GM19324 (cell line): ENCODE data around the gene SUN5.
"Not testable (repeated sequence)": the region's sequence is repeated elsewhere in the genome, so short reads cannot be mapped to it uniquely, and the experiment has no call there.

Experiments
- ATAC-seq: cut with Tn5 transposase; IDR thresholded peaks from one replicate; pipeline ENCODE4 v1.9.1; 2021; ENCODE audit warnings: mild to moderate bottlenecking, moderate library complexity; ENCODE audit not compliant: unreplicated experiment, low FRiP score

SUN5 gene

DNA sequence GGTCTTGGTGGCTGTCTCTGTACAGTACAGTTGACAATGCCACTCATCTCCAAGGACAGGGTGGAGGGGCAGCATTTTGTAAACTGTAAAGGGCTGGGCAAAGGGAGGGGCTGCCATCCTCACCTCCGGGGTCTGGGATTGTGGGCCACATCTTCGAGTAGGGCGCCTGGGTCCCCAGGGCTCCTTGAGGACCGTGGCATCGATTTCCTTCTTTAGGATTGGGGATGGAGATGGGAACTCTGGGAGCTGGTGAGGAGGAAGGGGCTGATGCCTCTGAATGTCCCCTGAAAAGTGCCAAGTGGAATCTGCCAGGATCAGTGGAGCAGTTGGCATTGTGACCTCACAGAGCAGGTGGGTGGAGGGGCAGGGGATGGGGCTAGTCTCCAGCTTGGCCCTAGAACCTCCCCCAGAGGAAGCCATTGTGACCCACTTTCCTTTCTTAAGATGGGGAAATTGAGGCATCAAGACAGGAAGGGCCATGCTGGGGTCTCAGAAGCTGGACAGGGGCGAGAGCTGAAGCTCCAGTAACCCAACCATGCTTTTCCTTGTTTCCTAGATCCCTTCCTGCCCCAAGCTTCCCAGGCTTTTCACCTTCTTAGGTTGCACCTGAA lies at the start of gene SUN5:
Gene SUN5, minus strand, starts transcription at position 293 of the 611 bp plus-strand sequence. Its CDS starts 93 bp downstream, at position 200.
- no peak for ATAC-seq

DNA sequence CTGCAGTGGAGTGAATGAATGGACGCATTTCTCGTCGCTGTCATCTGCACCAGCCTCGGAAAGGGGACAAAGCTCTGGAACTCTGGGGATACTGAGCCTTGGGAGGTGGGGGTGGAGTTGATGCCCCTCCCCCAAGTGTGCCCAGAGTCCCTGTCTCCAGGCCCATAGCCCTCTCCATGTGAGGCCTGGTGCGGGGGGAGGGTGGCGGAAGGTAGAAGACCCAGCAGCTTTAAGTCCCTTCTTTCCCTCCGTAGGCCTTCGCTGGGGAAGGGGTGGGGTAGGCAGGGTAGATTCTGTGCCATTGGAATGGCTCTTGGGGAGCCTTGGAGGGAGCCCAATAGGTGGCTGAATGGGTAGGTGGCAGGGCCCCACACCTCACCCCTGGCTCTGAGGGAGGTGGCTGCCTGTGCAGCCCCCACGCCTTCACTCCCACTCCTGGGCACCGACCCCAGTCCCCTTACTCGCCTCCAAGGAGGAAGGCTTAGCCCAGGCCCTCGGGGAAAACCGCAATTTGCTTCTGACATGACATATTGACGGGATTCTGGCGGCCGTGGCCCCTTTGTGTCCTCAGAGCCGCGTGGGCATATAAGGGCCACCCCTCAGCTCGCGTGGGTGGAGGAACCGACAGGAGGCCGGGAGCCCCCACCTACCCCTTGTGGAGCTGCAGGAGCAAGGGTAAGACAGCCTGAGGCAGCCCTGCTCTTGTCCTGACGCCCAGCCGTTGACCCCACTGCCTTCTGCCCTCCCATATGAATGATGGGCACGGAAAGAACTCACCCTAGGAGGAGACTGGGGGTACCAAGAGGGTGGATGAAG lies 49.3 kb upstream of the SUN5 start, which contains the start of gene BPIFB3:
Gene BPIFB3, plus strand, starts transcription at position 613 of the 816 bp plus-strand sequence. CDS start 1,533 bp downstream, outside the sequence.
- no peak for ATAC-seq

DNA sequence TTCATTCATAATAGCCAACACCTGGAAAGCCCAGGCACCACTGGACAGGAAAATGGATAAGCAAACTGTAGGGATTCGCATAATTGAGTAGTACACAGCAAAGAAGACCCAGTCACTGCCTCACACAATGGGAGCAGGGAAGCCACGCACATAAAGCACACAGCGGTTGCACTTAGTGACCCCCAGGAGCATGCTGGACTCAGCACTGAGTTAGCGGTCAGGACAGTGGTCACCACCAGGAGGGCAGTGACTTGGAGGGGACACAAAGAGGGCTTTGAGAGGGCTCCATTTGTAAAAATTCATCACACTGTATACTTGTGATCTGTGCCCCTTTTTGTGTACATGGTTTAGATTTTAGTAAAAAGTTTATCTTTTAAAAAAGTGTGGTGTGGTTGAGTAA lies 47.1 kb upstream of the SUN5 start:
- no peak for ATAC-seq

- ATAC-seq: no peak
Observed at GRCh38 chr20:33046412-33046811, 42.2 kb upstream of the SUN5 start.

DNA sequence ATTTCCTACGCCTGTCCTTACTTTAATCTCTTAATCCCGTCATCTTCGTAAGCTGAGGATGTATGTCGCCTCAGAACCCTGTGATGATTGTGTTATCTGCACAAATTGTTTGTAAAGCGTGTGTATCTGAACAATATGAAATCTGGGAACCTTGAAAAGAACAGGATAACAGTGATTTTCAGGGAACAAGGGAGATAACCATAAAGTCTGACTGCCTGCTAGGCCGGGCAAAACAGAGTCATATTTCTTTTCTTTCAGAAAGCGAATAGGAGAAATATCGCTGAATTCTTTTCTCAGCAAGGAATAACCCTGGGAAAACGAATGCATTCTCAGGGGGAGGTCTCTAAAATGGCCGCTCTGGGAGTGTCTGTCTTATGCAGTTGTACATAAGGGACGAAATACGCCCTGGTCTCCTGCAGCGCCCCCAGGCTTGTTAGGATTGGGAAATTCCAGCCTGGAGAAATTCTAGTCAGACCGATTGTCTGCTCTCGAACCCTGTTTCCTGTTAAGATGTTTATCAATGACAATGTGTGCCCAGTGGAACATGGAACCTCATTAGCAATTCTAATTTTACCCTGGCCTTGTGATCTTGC lies 41.0 kb upstream of the SUN5 start:
- ATAC-seq: not testable (repeated sequence)

DNA sequence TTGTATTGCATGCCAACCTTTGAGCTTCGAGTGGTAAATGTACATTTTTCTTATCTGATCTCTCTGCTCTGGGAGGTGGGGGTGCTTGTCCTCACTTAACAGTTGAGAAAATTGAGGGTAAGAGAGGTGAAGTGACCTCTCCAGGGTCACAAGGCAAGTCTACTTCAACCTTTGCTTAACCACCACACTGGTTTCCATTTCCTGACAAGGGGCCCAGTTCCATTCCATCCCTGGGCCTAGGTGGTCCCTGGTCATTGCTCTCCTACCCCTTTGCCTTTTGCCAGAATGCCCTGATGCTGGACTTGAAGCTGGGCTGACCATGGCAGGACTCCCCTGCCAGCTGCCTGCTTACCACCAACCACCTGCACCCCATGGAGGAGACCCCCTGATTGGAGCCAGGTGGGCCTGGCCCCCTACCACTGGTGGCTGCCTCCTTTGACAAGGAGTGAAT lies 39.5 kb upstream of the SUN5 start:
- ATAC-seq: no peak

DNA sequence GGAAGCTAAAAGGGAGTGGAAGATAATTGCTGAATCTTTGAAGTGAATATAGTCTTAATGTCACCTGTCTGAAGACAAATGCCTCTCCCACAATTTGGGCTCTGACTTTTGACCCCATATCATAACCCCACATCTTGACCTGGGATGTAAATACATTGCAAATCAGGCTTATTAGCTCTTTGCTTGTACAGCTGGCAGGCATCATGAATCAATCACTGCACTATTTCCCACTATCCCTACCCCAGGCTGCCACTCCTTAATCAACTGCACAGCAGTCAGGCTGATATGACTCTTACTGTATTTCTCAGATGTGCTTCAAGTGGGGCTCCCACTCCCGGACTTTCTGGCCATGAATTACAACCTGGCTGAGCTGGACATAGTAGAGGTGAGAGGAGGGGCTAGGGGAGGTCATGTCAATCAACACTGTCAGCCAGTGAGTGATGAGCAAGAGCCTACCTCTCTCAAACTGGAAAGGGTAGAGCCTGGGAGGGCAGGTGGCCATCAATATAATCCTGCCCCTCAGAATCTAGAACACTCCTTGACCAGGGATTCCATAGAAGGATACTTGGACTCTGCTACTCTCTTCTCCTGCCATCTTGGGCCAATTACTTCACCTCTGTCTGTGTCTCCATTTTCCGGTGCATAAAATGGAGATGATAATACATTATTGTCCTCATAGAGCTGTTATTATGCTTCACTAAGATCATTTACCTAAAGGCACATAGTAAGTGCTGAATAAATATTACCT lies 38.9 kb upstream of the SUN5 start:
- ATAC-seq: no peak

GRCh38 chr20:33042430-33042829 lies 38.2 kb upstream of the SUN5 start:
- ATAC-seq: no peak

DNA sequence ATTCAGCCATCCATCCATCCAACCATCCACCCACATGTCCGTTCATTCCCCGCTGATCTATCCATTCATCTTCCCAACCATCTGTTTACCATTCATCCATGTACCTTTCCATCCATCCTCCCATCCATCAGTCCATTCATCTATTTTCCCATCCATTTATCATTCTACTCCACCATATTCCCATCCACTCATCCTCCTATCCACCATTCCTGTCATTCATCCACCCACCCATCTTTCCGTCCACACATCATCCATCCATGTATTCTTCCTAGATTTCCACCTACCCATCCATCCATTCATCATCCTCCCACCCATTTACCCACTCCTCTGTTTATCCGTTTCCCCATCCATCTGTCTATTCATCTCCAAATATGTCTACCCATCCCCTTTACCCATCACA lies 34.0 kb upstream of the SUN5 start:
- no peak for ATAC-seq

DNA sequence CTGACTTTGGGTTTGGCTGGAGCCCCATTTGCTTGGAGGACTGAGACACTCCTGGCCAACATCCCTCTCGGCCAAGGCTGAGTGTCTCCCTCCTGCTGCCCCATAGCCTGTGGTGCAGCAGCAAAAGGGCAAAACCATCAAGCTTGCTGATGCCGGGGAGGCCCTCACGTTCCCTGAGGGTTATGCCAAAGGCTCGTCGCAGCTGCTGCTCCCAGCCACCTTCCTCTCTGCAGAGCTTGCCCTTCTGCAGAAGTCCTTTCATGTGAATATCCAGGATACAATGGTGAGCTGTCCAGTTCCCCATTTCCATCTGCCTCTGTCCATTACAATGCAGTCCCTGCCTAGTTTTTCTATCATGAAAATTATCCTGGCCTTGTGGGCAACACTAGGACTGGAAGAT lies 33.2 kb upstream of the SUN5 start:
- ATAC-seq: no peak

DNA sequence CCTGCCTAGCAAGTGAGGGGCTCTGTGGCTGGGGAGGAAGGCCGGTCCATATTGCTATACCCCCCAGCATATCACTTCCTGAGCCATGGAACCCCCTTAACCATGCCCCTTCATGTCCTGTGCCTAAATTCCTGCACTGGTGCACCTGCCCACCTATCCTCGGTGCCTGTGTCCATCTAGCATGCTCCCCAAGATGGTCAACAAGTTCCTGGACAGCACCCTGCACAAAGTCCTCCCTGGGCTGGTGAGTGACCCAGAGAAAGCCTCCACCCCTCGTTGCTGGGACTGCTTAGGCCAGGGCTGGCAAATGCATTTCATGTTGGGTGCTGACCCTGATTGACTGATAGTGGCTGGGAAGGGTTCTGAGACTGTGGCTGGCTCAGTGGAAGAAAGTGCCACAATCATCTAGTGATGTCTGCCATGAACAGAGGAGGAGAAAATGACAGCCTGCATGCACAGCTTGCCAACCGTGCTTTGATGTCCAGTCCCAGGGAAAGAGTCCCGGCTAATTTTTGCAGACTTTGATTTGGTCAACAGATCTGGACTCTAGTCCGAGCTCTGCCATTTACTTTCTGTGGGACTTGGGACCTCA lies 30.8 kb upstream of the SUN5 start:
- no peak for ATAC-seq

GRCh38 chr20:33034115-33034514 lies 29.9 kb upstream of the SUN5 start:
- ATAC-seq: no peak

GRCh38 chr20:33033381-33033780 lies 29.1 kb upstream of the SUN5 start:
- ATAC-seq: no peak

DNA sequence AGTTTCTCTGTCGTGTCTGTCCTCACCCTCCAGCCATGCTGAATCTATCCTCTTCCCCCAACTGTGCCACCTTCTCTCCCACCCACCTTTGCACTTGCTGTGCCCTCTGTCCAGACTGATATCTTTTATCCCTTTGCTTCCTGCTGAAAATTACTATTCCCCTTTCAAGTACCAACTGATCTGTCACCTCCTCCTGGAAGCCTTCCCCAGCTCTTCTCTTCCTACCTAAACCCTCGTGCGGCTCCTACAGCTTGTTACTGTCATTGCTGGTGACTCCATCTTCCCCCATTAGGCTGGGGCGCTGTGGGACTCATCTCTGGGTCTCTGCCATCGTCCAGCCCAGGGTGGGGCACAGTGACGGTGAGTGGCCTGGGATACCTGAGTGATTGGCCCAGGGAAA lies 28.3 kb upstream of the SUN5 start:
- ATAC-seq: no peak

DNA sequence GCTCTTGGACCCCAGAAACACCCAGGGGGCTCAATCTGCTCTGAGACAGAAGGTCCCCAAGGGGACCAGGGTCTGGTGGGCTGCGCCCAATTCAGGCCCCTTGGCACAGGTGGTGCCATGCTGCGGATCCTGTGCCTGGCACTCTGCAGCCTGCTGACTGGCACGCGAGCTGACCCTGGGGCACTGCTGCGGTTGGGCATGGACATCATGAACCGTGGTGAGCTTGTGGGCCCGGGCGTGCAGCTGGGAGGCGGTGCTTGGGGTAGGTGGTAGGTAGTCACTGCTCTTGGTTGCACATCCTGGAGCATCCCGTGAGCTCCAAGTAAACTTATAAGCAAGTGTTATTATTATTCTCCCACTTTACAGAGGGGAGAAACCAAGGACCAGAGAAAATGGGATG lies 27.3 kb upstream of the SUN5 start, which contains the start of gene BPIFB6:
Gene BPIFB6, plus strand, starts transcription at position 118 of the 400 bp plus-strand sequence. Its CDS starts 0 bp downstream, at position 118.
- ATAC-seq: no peak

- no peak for ATAC-seq
Observed at GRCh38 chr20:33030569-33030968, 26.3 kb upstream of the SUN5 start.

- no peak for ATAC-seq
Observed at GRCh38 chr20:33030076-33030475, 25.8 kb upstream of the SUN5 start.

DNA sequence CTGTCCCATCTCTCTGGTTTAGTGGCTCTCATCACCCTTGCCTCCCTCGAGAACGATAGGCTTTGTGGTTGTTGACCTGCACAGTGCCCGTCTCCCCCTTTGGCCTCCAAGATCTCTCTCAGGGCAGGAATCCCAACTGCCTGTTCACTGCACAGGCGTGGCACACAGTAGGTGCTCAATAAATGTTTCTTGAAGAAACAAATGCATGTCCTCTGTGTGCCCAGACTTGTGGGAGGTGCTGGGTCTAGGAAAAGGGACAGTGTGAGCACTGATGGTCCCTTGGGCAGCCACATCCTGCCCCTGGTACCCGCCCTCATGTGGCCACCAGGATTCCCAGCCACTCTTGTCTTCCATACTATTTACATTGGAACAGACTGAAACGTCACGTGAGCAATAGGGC lies 24.6 kb upstream of the SUN5 start:
- no peak for ATAC-seq

DNA sequence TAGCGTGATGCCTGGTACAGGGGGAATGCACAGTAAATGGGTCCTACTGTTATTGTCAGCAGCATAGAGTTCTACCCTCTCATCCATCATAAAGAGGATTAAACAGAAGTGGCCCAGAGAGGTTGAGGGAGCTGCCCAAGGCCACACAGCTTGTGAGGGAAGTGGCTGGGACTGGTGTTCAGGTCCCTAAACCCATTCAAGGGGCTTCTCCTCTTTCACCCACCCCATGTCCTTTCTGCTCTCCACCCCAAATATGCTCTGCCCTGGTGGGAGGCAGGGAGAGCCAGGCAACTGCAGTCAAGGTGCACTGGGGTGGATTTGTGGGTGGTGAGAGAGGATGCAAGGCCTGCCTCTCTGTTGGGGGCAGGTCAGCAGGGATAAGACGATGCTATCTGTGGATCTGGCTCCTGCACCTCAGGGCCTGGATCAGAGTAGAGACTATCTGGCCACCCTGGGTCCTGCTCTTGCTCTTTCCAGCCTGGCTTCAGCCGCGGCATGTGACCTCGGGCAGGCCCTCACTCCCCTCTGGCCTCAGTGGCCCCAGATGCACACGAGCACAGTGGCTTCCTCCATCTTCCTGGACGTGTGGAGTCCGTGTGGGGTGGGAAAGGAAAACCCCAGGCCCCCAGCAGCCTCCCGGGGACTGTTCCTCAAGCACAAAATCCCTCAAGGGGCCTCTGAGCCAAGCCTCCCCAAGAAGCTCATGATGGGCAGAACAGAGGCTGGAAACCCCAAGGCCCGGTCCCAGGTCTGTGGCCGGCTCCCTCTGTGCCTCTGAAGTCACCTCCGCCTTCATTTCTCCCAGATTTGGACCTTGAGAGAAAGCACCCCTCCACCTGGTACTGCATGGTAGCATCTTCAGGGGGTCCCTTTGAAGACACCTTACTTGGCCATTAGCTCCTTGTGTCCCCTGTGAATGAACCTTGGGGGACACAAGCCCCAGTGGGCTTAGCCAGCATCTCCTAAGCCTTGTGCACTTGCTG lies 23.8 kb upstream of the SUN5 start:
- ATAC-seq: no peak
